HL-60 (cell line): ENCODE results near the gene RBX1.
A peak's percentile ranks its signal among the peaks of the same experiment; 100 is the strongest.

Experiments
- CTCF ChIP-seq: IDR thresholded peaks from one replicate; pipeline ENCODE4 v1.5.1; 2011; ENCODE audit warnings: low read length, control low read depth, inconsistent platforms; ENCODE audit not compliant: insufficient read depth
- GABPA ChIP-seq: IDR thresholded peaks from 2 replicates; pipeline ENCODE4 v1.6.1; 2012; ENCODE audit warnings: low read depth
- POLR2AphosphoS5 ChIP-seq: IDR thresholded peaks from 2 replicates; pipeline ENCODE4 v1.6.1; 2012; ENCODE audit warnings: low read depth
- REST ChIP-seq: IDR thresholded peaks from 2 replicates; pipeline ENCODE4 v1.6.1; 2012; ENCODE audit warnings: low read depth; ENCODE audit not compliant: insufficient replicate concordance
- SPI1 ChIP-seq: IDR thresholded peaks from 2 replicates; pipeline ENCODE4 v1.6.1; 2012; ENCODE audit warnings: low read depth, mild to moderate bottlenecking, borderline replicate concordance

- TF ChIP-seq CTCF: no peak
- TF ChIP-seq POLR2AphosphoS5: no peak
- TF ChIP-seq REST: no peak
- TF ChIP-seq GABPA: no peak
- TF ChIP-seq SPI1: peak; percentile 36; the same call in 1 of the 2 replicates
These were observed 7.1 kb downstream of the RBX1 start for GRCh38 chr22:40958299-40958698.
